GM23248 (cell line): ENCODE data around the gene GSG1L.

Experiments
- EZH2 ChIP-seq: fragments of 200-600 bp; sonication (generic); IDR thresholded peaks from 2 replicates; pipeline ENCODE4 v1.6.1; 2018; ENCODE audit warnings: antibody characterized with exemption, mild to moderate bottlenecking; ENCODE audit not compliant: insufficient read depth, poor library complexity, severe bottlenecking
- EZH2phosphoT487 ChIP-seq: fragments of 200-600 bp; sonication (generic); IDR thresholded peaks from 2 replicates; pipeline ENCODE4 v1.6.1; 2018; ENCODE audit warnings: antibody characterized with exemption, moderate library complexity, mild to moderate bottlenecking, low read depth; ENCODE audit not compliant: insufficient read depth

DNA sequence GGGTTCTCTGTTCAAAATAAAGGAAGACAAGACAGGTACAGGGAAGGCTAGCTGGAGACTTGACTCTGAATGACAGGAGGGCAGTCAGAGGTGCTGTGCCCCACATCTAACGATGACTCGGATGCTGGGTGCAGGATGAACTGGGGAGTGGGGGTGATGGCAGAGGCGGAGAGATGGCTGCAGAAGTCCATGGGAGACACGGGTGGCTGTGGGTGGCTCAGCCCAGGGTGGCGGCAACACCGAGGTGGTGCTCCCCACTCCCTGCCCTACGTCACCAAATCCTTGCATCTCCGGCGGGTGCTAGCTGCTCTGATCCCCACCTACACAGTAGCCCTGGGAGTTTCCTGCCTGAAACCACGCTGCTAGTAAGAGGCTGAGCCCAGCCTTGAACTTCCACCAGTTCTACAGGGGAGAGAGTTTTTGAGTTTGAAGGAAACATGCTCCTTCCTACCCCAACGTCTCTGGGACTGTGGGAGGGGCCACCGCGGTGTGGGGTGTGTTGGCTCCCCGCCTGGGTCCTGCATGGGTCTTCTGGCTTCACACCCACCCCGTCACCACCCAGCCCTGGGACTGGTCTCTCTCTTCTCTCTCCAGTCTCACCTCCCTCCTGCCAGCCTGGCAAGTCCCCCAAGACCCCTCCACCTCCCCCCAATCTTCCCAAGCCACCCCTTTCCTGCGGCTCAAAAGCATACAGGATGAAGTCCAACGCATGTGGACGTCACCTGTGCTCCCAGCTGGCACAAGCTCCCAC, 4.5 kb downstream of the GSG1L start:
- no peak for TF ChIP-seq EZH2
- TF ChIP-seq EZH2phosphoT487, result no peak
